GM23338 (cell line): Measurements from ENCODE around the gene SNX30. TPM values are rescaled to one million over a fixed set of nuclear protein-coding genes. Genes with fewer than 3 reads are reported as not detected.

Experiments
- ATAC-seq: fragments of 200-7000 bp; cut with Tn5 transposase; 3 replicates; pipeline ENCODE4 v1.9.1; 2020
- DNase-seq: peaks from one replicate; pipeline ENCODE4 v3.0.0-alpha.2; 2015; ENCODE audit warnings: low spot score
- H2AFZ ChIP-seq: fragments of 200-600 bp; sonication (generic); 2 replicates; pipeline ENCODE4 v1.8.0; 2016; ENCODE audit warnings: antibody characterized with exemption, mild to moderate bottlenecking, moderate library complexity
- H3F3A ChIP-seq: fragments of 200-600 bp; sonication (generic); replicated peaks from 2 replicates; pipeline ENCODE4 v1.8.0; 2017; ENCODE audit warnings: antibody characterized with exemption, mixed run types, low read depth
- H3K27ac ChIP-seq: fragments of 200-600 bp; sonication (generic); 2 replicates; pipeline ENCODE4 v1.6.1; 2016; ENCODE audit warnings: low read depth
- H3K27me3 ChIP-seq: fragments of 200-600 bp; sonication (generic); 2 replicates; pipeline ENCODE4 v1.8.0; 2016; ENCODE audit warnings: mild to moderate bottlenecking, mixed run types, moderate library complexity; ENCODE audit not compliant: insufficient read depth
- H3K36me3 ChIP-seq: fragments of 200-600 bp; sonication (generic); 2 replicates; pipeline ENCODE4 v1.8.0; 2016; ENCODE audit warnings: mild to moderate bottlenecking; ENCODE audit not compliant: insufficient read depth
- H3K4me1 ChIP-seq: fragments of 200-600 bp; sonication (generic); 2 replicates; pipeline ENCODE4 v1.8.0; 2016; ENCODE audit warnings: mild to moderate bottlenecking, moderate library complexity; ENCODE audit not compliant: insufficient read depth
- H3K4me2 ChIP-seq: fragments of 200-600 bp; sonication (generic); 2 replicates; pipeline ENCODE4 v1.7.1; 2017; ENCODE audit warnings: mixed run types
- H3K4me3 ChIP-seq: fragments of 200-600 bp; sonication (generic); 2 replicates; pipeline ENCODE4 v1.6.1; 2016; ENCODE audit warnings: mixed run types
- H3K79me2 ChIP-seq: fragments of 200-600 bp; sonication (generic); replicated peaks from 2 replicates; pipeline ENCODE4 v1.8.0; 2017; ENCODE audit warnings: mild to moderate bottlenecking; ENCODE audit not compliant: insufficient read depth
- H3K9me2 ChIP-seq: fragments of 200-600 bp; sonication (generic); 2 replicates; pipeline ENCODE4 v1.8.0; 2017; ENCODE audit not compliant: insufficient read depth
- H4K20me1 ChIP-seq: fragments of 200-600 bp; sonication (generic); replicated peaks from 2 replicates; pipeline ENCODE4 v1.8.0; 2017; ENCODE audit warnings: mild to moderate bottlenecking; ENCODE audit not compliant: insufficient read depth
- H3K27ac Mint-ChIP-seq: 2 replicates; pipeline ENCODE4 v1.8.0; 2020; ENCODE audit warnings: inconsistent platforms, mild to moderate bottlenecking, moderate library complexity, mixed read lengths
- H3K27me3 Mint-ChIP-seq: 3 replicates; pipeline ENCODE4 v1.8.0; 2022; ENCODE audit warnings: low read depth, mild to moderate bottlenecking, moderate library complexity, mixed read lengths, inconsistent platforms; ENCODE audit not compliant: insufficient read depth, poor library complexity
- H3K36me3 Mint-ChIP-seq: 3 replicates; pipeline ENCODE4 v1.8.0; 2021; ENCODE audit warnings: low read depth, mild to moderate bottlenecking, inconsistent platforms, moderate library complexity, mixed read lengths
- H3K4me1 Mint-ChIP-seq: 3 replicates; pipeline ENCODE4 v1.8.0; 2020; ENCODE audit warnings: mild to moderate bottlenecking, inconsistent platforms, mixed read lengths
- H3K4me3 Mint-ChIP-seq: 3 replicates; pipeline ENCODE4 v1.8.0; 2021; ENCODE audit warnings: moderate library complexity, mild to moderate bottlenecking, inconsistent platforms, mixed read lengths
- H3K9me3 Mint-ChIP-seq: 3 replicates; pipeline ENCODE4 v1.8.0; 2020; ENCODE audit warnings: moderate library complexity, mild to moderate bottlenecking, inconsistent platforms, mixed read lengths
- EZH2phosphoT487 ChIP-seq: fragments of 200-600 bp; sonication (generic); IDR thresholded peaks from one replicate; pipeline ENCODE4 v1.8.1; 2018; ENCODE audit warnings: antibody characterized with exemption; ENCODE audit not compliant: unreplicated experiment
- JUNB ChIP-seq: IDR thresholded peaks from one replicate; pipeline ENCODE4 v1.6.1; 2016; ENCODE audit warnings: antibody characterized with exemption; ENCODE audit not compliant: unreplicated experiment
- NANOG ChIP-seq: IDR thresholded peaks from 2 replicates; pipeline ENCODE4 v1.6.1; 2016; ENCODE audit warnings: antibody characterized with exemption, borderline replicate concordance
- POLR2AphosphoS5 ChIP-seq: IDR thresholded peaks from 2 replicates; pipeline ENCODE4 v1.6.1; 2016; ENCODE audit warnings: antibody characterized with exemption, low read depth
- ZNF114 ChIP-seq: fragments of 250-450 bp; sonication (Bioruptor Pico); IDR thresholded peaks from 2 replicates; pipeline ENCODE4 v1.5.0; 2020; ENCODE audit warnings: mild to moderate bottlenecking, moderate library complexity
- polyA plus RNA-seq: library from polyadenylated mRNA; unstranded; fragments of >200 nt; fragmentation: Nextera tagmentation; extraction: Ambion mirVana; gene quantifications from 2 replicates; pipeline ENCODE4 v1.2.1, GENCODE V29; 2016
- total RNA-seq: library from RNA; depleted of rRNA; stranded (reverse); fragments of >200 nt; shearing (Covaris generic); gene quantifications from 2 replicates; pipeline ENCODE4 v1.2.3, GENCODE V29; 2014
- TF ChIP-seq, protein P1 (sequence below), 2 experiments: fragments of 200-600 bp in 1 of 2; sonication (generic) in 1 of 2; conservative IDR thresholded peaks; 2 replicates each; pipeline versions ENCODE4 v1.5.1 to v1.6.1; 2016 to 2017; ENCODE audit warnings: antibody characterized with exemption in 2 of 2, low read depth in 2 of 2, mild to moderate bottlenecking in 2 of 2, moderate library complexity in 1 of 2
- TF ChIP-seq, protein P2 (sequence below): IDR thresholded peaks from one replicate; pipeline ENCODE4 v1.6.1; 2018; ENCODE audit warnings: antibody characterized with exemption; ENCODE audit not compliant: unreplicated experiment

The SNX30 gene
- total and polyA plus RNA-seq, 2 experiments from 2014 or later = 2.1 to 17.8 TPM

DNA sequence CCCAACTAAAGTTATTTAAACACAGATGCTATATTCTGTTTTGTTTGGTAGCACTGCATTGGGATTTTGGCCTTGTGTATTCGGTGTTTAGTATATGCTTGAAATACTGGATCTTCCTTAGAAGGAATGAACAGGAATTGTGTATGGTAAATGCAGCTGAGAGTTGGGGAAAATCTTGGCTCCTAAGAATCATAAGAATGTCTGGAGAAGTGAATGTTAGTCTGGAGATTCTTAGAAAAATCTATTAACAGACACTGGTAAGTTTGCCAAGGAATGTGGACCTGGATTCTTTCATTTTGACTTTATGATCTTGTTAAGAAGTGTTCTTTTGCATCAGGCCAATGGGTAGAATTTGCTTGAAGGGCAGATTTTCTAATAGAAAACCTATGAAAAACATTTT is 38.9 kb downstream of the SNX30 start:
- Histone ChIP-seq H3K4me1 (no peaks in the 10 kb centered on the region; the same call in 1 of the 2 replicates), H3K9me2 (no peaks in the 10 kb centered on the region), H3K79me2 (peaks cover 3% of the 10 kb centered on the region; the same call in 1 of the 2 replicates), H3K4me2 (no peak overlapping the region), H3F3A (no peaks in the 10 kb centered on the region), H3K27me3 (no peaks in the 10 kb centered on the region), H3K36me3 (no peaks in the 10 kb centered on the region), H2AFZ (no peak overlapping the region), H3K4me3 (no peak overlapping the region), H4K20me1 (peaks cover 8% of the 10 kb centered on the region; the same call in 1 of the 2 replicates), H3K27ac (no peak overlapping the region)
- Mint-ChIP-seq H3K4me1 (peaks cover 7% of the 10 kb centered on the region), H3K36me3 (no peaks in the 10 kb centered on the region), H3K27ac (no peak overlapping the region), H3K9me3 (no peaks in the 10 kb centered on the region), H3K4me3 (no peak overlapping the region), H3K27me3 (peaks cover 2% of the 10 kb centered on the region)
- no peak for DNase-seq
- no peak for ATAC-seq
- TF ChIP-seq, protein P1, sequence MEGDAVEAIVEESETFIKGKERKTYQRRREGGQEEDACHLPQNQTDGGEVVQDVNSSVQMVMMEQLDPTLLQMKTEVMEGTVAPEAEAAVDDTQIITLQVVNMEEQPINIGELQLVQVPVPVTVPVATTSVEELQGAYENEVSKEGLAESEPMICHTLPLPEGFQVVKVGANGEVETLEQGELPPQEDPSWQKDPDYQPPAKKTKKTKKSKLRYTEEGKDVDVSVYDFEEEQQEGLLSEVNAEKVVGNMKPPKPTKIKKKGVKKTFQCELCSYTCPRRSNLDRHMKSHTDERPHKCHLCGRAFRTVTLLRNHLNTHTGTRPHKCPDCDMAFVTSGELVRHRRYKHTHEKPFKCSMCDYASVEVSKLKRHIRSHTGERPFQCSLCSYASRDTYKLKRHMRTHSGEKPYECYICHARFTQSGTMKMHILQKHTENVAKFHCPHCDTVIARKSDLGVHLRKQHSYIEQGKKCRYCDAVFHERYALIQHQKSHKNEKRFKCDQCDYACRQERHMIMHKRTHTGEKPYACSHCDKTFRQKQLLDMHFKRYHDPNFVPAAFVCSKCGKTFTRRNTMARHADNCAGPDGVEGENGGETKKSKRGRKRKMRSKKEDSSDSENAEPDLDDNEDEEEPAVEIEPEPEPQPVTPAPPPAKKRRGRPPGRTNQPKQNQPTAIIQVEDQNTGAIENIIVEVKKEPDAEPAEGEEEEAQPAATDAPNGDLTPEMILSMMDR (conservative IDR thresholded peaks at IDR 0.05; ENCODE audit: low read depth in 2 of 2) = no peak
- TF ChIP-seq POLR2AphosphoS5 = no peak

DNA sequence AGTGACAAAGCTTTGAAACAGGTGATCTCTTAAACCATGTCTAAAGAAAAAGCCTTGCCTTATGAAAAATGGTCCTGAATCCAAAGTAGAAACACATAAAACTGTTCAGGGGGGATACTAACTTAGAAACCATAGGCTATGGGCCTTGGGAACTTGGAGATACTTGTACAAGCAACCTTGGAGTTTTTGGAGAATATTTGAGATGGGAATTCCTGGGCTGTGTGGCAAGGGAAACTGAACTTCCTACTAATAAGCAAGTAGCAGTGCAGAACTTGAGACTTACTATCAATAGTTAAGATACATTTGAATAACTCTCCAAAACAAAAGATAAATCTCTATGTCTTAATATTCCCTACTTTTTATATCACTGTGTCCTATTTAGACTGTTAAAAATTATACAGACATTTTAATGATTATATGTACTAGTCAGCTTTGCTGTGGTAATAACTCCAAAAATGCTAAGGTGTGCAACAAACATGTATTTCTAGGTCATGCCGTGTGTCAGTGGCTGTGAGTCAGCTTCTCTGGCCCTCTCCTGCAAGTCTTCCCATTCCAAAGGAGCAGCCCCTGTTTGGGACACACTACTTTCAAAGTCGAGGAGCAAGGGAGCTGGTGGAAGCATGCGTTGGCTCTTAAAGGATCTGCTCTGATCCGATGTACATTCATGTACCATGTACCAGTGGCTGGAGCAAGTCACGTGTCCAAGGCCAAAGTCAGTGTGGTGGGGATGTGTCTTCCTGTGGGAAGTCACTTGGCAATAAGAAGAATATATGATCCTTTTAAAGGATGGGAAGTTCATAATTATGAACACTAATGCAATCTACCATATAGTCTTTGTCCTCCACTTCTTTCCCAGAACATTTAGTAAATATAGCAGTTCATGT is 39.6 kb downstream of the SNX30 start:
- Histone ChIP-seq H3K27me3 (no peaks in the 10 kb centered on the region), H3K79me2 (peaks cover 3% of the 10 kb centered on the region; the same call in 1 of the 2 replicates), H4K20me1 (peaks cover 8% of the 10 kb centered on the region; the same call in 1 of the 2 replicates), H3K27ac (no peak overlapping the region), H2AFZ (no peak overlapping the region), H3K4me1 (no peaks in the 10 kb centered on the region; the same call in 1 of the 2 replicates), H3K4me2 (no peak overlapping the region), H3K36me3 (no peaks in the 10 kb centered on the region), H3F3A (no peaks in the 10 kb centered on the region), H3K9me2 (no peaks in the 10 kb centered on the region), H3K4me3 (no peak overlapping the region)
- H3K4me3 Mint-ChIP-seq = no peak overlapping the region
- ATAC-seq = no peak
- peaks cover 3% of the 10 kb centered on the region; the same call in 2 of the 3 replicates for H3K4me1 Mint-ChIP-seq
- H3K36me3 Mint-ChIP-seq = no peaks in the 10 kb centered on the region
- DNase-seq = no peak
- no peaks in the 10 kb centered on the region for H3K9me3 Mint-ChIP-seq
- H3K27ac Mint-ChIP-seq = no peak overlapping the region
- peaks cover 2% of the 10 kb centered on the region for H3K27me3 Mint-ChIP-seq
- TF ChIP-seq EZH2phosphoT487 (no peak), JUNB (no peak), NANOG (no peak), ZNF114 (CRISPR knock-in tag) (no peak)
- TF ChIP-seq, protein P1 (conservative IDR thresholded peaks at IDR 0.05; ENCODE audit: low read depth in 2 of 2) = no peak
- TF ChIP-seq, protein P2, sequence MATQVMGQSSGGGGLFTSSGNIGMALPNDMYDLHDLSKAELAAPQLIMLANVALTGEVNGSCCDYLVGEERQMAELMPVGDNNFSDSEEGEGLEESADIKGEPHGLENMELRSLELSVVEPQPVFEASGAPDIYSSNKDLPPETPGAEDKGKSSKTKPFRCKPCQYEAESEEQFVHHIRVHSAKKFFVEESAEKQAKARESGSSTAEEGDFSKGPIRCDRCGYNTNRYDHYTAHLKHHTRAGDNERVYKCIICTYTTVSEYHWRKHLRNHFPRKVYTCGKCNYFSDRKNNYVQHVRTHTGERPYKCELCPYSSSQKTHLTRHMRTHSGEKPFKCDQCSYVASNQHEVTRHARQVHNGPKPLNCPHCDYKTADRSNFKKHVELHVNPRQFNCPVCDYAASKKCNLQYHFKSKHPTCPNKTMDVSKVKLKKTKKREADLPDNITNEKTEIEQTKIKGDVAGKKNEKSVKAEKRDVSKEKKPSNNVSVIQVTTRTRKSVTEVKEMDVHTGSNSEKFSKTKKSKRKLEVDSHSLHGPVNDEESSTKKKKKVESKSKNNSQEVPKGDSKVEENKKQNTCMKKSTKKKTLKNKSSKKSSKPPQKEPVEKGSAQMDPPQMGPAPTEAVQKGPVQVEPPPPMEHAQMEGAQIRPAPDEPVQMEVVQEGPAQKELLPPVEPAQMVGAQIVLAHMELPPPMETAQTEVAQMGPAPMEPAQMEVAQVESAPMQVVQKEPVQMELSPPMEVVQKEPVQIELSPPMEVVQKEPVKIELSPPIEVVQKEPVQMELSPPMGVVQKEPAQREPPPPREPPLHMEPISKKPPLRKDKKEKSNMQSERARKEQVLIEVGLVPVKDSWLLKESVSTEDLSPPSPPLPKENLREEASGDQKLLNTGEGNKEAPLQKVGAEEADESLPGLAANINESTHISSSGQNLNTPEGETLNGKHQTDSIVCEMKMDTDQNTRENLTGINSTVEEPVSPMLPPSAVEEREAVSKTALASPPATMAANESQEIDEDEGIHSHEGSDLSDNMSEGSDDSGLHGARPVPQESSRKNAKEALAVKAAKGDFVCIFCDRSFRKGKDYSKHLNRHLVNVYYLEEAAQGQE = no peak
